HepG2 (cell line): ENCODE measurements around the gene TCN2. TPM values are rescaled to one million over a fixed set of nuclear protein-coding genes. Genes with fewer than 3 reads are reported as not detected.

Source experiments
- KLF11 ChIP-seq: IDR thresholded peaks from 2 replicates; pipeline ENCODE4 v1.6.1; 2016; ENCODE audit warnings: missing compliant biosample characterization
- MAX ChIP-seq: IDR thresholded peaks from 2 replicates; pipeline ENCODE4 v1.6.1; 2012; ENCODE audit warnings: inconsistent platforms
- MNT ChIP-seq: fragments of 450-650 bp; IDR thresholded peaks from 2 replicates; pipeline ENCODE4 v1.6.1; 2016
- NCOA5 ChIP-seq: sonication (generic); formaldehyde crosslinking; IDR thresholded peaks from 2 replicates; pipeline ENCODE4 v1.4.0; 2020; ENCODE audit warnings: missing genetic modification reagents
- SMC3 ChIP-seq: IDR thresholded peaks from 2 replicates; pipeline ENCODE4 v1.6.1; 2011; ENCODE audit warnings: low read length, improper control_type of control experiment
- SNAPC4 ChIP-seq: sonication (generic); formaldehyde crosslinking; IDR thresholded peaks from 2 replicates; pipeline ENCODE4 v1.4.0; 2020; ENCODE audit warnings: mild to moderate bottlenecking, missing genetic modification reagents
- TARDBP ChIP-seq: sonication (generic); formaldehyde crosslinking; IDR thresholded peaks from 2 replicates; pipeline ENCODE4 v1.8.0; 2022; ENCODE audit warnings: mild to moderate bottlenecking, missing genetic modification reagents
- TCF7L2 ChIP-seq: IDR thresholded peaks from 2 replicates; pipeline ENCODE4 v1.6.1; 2011; ENCODE audit warnings: mild to moderate bottlenecking, low read depth, low read length, moderate library complexity
- ZBTB1 ChIP-seq: sonication (generic); formaldehyde crosslinking; IDR thresholded peaks from 2 replicates; pipeline ENCODE4 v1.4.0; 2020; ENCODE audit warnings: missing genetic modification reagents, borderline replicate concordance
- ZBTB8A ChIP-seq: sonication (generic); formaldehyde crosslinking; IDR thresholded peaks from 2 replicates; pipeline ENCODE4 v1.4.0; 2020; ENCODE audit warnings: mild to moderate bottlenecking, low read depth, missing genetic modification reagents, borderline replicate concordance
- ZNF17 ChIP-seq: sonication (generic); formaldehyde crosslinking; IDR thresholded peaks from 2 replicates; pipeline ENCODE4 v1.5.0; 2020; ENCODE audit warnings: mild to moderate bottlenecking, missing genetic modification reagents
- ZNF687 ChIP-seq: sonication (generic); formaldehyde crosslinking; IDR thresholded peaks from 2 replicates; pipeline ENCODE4 v1.5.1; 2020; ENCODE audit warnings: mild to moderate bottlenecking, missing genetic modification reagents, moderate library complexity
- ZNF740 ChIP-seq: sonication (generic); formaldehyde crosslinking; IDR thresholded peaks from 2 replicates; pipeline ENCODE4 v1.4.0; 2020; ENCODE audit warnings: missing genetic modification reagents
- ZSCAN21 ChIP-seq: sonication (generic); formaldehyde crosslinking; IDR thresholded peaks from 2 replicates; pipeline ENCODE4 v1.8.0; 2022; ENCODE audit warnings: mild to moderate bottlenecking, missing genetic modification reagents, moderate library complexity, borderline replicate concordance
- ZXDC ChIP-seq: sonication (generic); formaldehyde crosslinking; IDR thresholded peaks from 2 replicates; pipeline ENCODE4 v1.5.0; 2020; ENCODE audit warnings: mild to moderate bottlenecking, missing genetic modification reagents
- polyA plus RNA-seq, 8 experiments: library from polyadenylated mRNA; depleted of rRNA in 3 of 8; stranded (reverse) in 7 of 8; unstranded in 1 of 8; fragments of >200 nt; fragmentation: Illumina TruSeq in 4 of 8; extraction: Trizol in 4 of 8; gene quantifications; 2 replicates each; pipeline versions ENCODE4 v1.2.1 to v1.2.3, GENCODE V29; 2011 to 2016; ENCODE audit warnings: low read depth in 4 of 8, missing spikeins in 1 of 8, mixed read lengths in 1 of 8; ENCODE audit not compliant: insufficient read depth in 1 of 8
- total RNA-seq, 5 experiments: library from RNA; depleted of rRNA; stranded (reverse); fragments of >200 nt; fragmentation: Illumina TruSeq; extraction: Trizol; gene quantifications; 2 replicates each; pipeline ENCODE4 v1.2.3, GENCODE V29; 2016; ENCODE audit warnings: low read depth in 1 of 5

The TCN2 gene
- total and polyA plus RNA-seq, 2 of the 13 experiments (the other 11 are each of a cell fraction or from before 2014, with no cell fraction given): 0.29 to 0.31 TPM

GRCh38 chr22:30634471-30635233 lies 27.7 kb downstream of the TCN2 start (continued):
- TF ChIP-seq SNAPC4 (CRISPR knock-in tag) (no peak), SMC3 (peak; percentile 72), ZNF17 (no peak), ZBTB1 (CRISPR knock-in tag) (no peak), TARDBP (0 out of 2 replicates have a peak, but pooled peaks have one; percentile 27), MAX (0 out of 2 replicates have a peak, but pooled peaks have one; percentile 25), ZNF740 (CRISPR knock-in tag) (no peak), ZBTB8A (CRISPR knock-in tag) (no peak), TCF7L2 (no peak), ZXDC (CRISPR knock-in tag) (no peak), NCOA5 (CRISPR knock-in tag) (no peak), ZNF687 (peak; percentile 42), KLF11 (no peak), MNT (peak; percentile 46), ZSCAN21 (CRISPR knock-in tag) (no peak)
